COR-L47 (cell line): ENCODE measurements around the gene PBLD.
"Not testable (repeated sequence)": the region's sequence is repeated elsewhere in the genome, so short reads cannot be mapped to it uniquely, and the experiment has no call there.

Experiments
- DNase-seq: peaks from one replicate; lab custom pipeline; 2025; lab: John Stamatoyannopoulos, UW

Gene PBLD

DNA sequence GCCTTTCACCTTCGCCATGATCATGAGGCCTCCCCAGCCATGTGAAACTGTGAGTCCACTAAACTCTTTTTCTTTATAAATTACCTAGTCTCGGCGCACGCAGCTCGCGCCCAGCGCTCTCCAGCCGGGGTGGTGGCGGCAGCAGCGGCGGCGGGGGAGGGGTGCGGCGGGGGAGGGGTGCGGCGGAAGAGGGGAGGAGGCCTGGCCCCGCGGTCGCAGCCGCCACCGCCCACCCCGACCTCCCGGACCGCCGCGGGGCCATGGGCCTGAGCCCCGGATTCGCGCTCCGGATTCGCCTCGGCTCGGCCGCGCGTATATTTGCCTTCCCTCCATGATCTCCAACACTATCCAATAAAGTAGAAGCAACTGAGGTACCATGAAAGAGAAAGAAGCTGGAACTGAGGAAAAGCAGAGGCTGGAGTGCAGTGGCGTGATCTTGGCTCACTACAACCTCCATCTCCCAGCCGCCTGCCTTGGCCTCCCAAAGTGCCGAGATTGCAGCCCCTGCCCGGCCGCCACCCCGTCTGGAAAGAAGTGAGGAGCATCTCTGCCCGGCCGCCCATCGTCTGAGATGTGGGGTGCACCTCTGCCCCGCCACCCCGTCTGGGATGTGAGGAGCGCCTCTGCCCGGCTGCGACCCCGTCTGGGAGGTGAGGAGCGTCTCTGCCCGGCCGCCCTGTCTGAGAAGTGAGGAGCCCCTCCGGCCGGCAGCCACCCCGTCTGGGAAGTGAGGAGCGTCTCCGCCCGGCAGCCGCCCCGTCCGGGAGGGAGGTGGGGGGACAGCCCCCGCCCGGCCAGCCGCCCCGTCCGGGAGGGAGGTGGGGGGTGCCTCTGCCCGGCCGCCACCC lies 53.6 kb downstream of the PBLD start:
- DNase-seq, result not testable (repeated sequence)

DNA sequence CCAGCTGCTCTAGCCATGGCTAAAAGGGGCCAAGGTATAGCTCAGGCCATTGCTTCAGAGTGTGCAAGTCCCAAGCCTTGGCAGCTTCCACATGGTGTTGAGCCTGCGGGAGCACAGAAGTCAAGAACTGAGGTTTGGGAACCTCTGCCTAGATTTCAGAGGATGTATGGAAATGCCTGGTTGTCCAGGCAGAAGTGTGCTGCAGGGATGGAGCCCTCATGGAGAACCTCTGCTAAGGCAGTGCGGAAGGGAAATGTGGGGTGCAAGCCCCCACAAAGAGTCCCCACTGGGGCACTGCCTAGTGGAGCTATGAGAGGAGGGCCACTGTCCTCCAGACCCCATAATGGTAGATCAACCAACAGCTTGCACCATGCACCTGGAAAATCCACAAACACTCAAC lies 54.9 kb downstream of the PBLD start:
- DNase-seq, result not testable (repeated sequence)

DNA sequence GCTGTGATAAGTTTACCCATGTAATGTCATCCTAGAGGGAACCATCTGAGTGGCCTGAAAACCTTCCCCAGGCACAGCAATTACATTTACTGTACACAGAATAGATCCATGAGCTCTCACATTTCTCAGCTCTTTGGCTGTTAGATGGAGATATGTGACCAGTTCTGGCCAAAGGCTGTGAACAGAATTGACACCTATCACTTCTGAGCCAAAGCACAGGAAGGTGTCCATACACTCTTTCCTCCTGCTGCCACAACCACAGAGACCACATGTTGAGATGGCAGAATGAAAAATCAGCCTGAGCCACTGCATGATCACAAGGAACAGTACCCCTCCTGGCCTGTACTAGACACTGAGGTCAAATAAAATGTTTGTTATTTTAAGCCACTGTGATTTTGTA lies 56.5 kb downstream of the PBLD start:
- no peak for DNase-seq

DNA sequence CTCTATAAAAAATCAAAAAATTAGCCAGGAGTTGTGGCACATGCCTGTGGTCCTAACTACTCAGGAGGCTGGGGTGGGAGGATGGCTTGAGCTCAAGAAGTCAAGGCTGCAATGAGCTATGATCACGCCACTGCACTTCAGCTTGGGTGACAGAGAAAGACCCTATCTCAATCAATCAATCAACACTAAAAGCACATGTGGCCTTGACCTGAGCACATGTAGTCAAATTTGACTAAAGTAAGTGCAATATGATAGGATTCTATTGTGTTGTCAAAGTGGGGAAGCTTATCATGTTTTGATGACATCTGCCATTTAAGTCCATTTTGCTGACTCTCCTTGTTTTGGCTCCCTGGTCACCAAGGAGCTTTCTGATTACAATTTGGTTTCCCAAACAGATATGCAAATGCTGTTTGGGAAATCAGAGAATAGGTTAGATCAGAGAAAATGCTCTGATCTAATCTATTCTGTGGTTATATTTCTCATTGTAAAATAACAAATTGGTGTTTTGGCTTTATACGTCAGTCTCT lies 57.1 kb downstream of the PBLD start:
- no peak for DNase-seq

DNA sequence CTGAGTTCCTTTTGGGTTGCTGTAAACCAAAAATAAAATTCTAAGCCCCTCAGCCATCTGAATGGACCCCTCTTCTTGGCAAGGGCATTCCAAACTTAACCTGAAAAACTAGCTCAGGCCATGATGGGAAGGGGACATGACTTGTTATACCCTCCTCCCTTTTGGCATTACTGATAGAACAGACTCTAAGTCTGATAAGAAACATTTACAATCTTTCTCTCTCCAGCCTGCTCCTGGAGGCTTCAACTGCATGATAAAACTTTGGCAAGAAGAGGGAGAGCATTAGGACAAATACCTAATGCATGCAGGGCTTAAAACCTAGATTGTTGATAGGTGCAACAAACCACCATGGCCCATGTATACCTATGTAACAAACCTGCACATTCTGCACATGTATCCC lies 59.9 kb downstream of the PBLD start:
- DNase-seq, result no peak

DNA sequence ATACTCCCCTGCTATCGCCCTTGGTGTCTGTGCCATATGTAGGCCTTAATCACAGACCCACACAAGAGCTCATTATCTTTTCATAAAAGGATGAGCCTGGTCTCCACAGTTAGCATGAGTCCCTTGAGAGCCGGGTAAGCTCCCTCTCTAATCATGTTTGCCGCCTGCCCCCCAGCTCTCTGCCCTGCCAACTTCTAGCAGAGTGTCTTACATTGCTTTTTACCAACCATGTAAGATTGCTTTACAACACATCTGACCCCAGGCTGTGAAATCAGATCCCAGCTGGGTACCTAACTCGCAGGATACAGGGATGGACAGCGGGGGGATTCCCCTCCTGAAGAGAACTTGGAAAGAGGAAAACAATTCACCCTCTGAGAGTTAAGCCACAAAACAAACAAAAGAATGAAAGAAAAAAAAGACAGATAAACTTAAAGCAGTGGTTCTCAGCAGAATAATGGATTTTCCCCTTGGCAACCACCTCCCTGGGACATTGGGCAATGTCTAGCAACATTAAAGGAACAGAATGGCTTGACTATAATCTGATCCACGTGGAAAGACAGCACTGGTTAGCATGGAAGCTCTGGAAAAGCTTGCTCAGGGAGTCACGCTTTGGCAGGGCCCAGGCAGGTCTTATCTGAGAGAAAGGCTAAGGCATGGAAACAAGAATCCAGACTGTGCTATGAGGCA lies 61.4 kb downstream of the PBLD start:
- no peak for DNase-seq

DNA sequence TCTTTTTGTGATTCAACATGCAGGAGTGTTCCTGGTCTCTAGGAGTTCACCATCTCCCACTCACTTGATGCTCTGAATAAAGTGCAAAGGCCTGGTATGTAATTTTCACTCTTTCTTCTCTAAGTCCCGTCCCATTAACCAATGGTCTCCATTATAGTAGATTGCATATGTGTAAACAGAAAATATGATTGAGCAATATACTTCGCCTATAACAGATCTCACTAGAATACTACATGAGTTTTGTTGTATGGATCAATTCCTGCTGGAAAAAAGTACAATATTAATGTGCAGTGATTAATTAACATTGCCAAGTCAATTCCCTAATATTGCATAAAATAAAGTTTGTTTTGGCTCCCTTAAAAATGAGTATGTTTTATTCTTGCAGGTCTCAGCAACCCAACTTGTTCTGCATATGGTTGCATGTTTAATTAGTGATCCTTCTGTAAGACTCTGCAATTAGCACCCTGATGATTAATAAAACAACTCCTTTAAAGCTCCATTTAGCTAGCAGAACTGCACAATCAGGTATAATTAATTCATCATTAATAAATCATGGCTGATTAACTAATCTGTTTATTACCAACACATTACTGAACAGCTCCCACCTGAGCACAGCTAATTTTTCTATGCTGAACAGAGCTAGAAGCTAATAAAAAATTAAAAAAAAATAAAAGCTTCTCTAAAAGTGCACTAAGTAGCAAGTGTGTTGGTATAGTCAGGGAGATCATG lies 63.0 kb downstream of the PBLD start:
- DNase-seq, result no peak

DNA sequence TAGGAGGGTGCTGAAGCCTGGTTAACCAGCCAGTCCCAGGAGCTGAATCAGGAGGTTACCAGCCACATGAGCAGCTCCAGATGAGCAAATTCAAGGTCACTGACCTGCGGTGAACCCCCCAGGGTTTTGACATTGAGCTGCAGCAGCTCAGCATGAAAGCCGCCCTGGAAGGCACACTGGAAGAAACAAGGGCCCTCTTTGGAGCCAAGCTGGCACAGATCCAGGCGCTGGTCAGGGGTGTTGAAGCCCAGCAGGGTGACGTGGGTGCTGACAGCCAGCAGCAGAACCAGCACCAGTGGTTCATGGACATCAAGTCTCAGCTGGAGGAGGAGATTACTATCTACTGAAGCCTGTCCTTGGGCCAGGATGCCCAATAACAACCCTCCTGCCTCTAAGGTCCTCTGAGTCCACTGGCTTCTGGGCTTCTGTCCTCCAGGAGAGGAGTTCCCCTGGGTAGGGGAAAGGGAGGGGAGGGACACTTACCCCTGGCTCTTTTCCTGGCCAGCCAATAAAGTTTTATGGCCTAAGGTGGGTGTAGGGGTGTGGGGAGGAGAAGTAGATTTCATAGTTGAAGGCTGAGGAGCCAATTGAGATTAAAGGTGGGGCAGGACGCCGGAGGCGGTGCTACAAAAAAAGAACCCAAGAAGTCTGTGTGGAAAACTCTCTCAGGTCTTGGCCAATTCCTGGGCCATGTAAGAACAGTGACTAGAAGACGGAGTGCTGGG lies 71.4 kb downstream of the PBLD start:
- no peak for DNase-seq

DNA sequence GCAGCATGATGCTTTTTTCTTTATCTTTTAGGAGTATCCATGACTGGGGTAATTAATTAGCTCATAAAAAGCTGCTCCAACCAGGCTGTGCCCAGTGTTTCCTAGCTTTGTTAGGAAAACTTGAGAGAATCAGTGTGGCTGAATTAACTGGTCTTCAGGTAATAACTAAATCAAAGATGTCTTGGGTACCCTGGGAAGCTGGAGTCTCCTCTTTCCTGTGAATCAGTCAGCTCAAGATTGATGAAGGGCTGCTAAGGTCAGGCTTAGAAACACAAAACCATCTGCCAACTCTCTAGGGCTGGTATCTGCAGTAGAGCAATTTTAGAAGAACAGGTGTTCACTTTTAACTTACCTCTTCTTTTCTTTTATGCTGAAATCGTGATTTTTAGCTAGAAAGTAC lies 79.4 kb downstream of the PBLD start:
- no peak for DNase-seq

DNA sequence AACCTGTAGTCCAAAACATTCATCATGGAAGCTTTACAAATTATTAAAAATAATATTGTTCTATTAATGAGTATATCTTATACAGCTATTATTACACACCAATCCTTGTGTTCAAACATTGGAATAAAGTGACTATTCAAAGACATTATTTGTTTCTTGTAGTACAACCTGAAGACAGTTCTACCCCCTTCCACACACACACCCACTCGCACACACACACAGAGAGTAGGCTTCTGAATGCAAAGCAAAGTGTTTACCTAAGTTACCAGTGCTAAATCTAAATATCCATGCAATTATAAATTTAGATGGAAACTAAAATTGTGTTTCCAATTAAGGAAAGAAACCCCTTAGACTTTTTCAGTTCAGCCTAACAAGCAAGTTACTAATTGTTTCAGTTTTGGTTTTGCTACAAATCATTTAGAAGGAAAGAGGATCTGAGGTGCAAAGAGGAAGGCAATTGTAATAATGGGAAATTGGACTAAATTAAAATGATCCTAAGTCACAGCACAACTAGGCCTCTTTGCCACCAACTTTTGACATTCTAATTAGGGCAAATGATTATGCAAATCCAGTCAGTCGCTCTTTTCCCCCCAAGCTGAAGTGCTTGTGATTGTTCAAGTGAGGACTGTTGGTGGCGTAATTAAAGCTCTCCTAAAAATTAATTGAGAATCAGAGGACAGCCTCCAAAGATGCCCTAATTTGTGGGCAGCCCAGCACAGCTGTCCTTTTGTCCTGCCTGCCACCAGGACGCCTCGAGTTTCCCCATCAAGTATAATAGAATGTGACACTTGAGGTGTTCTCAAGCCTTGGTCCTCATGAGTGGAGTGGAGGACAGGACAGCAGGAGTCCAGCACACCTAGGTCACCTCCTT lies 80.9 kb downstream of the PBLD start:
- DNase-seq, result no peak

DNA sequence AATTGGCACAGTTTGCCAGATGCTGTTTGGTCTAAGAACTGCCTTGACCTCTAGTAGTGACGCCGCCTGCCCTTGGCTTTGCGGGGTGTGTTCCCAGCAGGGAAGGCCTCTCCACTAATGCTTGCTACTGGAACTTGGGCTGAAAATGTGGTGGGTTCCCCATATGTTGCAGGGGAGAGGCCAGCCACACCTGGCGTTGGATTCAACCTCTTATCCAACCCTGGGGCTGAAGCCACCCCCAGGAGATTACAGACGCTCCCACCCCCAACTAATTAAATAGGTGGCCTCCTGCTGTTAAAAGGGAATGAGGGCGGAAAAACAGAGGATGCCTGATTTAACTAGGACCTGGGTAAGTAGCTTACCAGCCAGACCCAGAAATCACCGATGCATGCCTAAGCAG lies 81.6 kb downstream of the PBLD start:
- DNase-seq, result no peak

DNA sequence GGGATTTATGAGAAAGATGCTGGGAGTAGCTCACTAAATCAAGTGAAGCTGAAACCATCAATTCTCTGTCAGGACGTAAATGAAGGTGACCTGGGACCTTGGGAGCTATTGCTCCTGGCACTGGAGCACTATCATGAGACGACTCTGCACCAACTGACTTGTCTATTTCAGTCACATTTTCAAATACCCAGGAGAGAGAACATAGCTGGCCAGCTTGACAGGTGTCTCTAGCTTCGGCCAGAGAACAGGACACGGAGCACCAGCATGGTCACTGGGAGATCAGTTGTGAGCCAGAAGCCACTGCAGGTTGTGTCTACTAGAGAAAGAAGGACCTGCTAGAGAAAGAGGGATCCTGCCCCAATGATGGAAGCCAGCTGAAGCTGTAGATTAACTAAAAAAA lies 83.4 kb downstream of the PBLD start:
- no peak for DNase-seq

DNA sequence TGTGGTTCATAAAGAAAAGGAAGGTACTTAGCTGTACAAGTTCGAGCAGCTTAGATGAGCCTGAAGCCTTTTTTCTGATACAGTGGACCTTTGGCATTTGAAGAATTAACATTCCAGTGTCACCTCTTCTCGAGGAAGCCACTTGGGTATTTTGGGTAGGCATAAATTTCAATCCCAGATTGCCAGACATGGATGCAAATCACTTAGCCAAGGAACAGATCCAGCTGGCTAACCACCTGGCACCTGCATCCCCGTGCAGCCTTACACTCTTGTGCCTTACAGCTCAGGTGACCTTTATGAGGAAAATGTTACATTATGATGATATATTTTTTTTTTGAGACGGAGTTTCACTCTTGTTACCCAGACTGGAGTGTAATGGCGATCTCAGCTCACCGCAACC lies 84.8 kb downstream of the PBLD start:
- DNase-seq, result no peak

DNA sequence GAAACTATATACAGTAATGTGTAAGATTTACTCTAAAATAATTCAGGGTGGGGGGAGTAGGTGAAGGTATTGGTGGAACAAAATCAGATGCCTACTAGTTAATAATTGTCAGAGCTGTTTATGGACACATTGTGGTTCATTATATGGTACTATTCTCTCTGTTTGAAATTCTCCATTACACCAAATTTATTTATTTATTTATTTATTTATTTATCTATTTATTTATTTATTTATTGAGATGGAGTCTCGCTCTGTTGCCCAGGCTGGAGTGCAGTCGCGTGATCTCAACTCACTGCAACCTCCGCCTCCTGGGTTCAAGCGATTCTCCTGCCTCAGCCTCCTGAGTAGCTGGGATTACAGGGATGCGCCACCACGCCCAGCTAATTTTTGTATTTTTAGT lies 86.3 kb downstream of the PBLD start:
- not testable (repeated sequence) for DNase-seq

DNA sequence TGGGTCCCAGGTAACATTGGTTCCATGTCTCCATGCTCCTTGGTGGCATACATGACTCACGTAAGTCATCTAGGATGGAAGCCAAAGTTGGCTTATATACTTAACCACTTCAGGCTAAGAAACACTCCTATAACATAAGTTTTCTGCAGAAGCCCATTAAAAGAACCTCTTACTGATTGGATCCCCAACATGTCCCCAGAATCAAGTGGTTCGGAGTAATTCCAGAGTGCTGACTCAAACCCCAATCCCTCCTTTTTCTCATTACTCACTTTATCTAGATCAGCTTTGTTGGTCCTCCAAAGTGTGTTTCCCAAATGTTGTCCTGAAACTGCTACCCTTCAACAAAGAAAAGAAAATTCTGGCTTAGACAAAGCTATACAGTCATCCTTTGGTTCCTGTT lies 90.7 kb downstream of the PBLD start:
- no peak for DNase-seq

DNA sequence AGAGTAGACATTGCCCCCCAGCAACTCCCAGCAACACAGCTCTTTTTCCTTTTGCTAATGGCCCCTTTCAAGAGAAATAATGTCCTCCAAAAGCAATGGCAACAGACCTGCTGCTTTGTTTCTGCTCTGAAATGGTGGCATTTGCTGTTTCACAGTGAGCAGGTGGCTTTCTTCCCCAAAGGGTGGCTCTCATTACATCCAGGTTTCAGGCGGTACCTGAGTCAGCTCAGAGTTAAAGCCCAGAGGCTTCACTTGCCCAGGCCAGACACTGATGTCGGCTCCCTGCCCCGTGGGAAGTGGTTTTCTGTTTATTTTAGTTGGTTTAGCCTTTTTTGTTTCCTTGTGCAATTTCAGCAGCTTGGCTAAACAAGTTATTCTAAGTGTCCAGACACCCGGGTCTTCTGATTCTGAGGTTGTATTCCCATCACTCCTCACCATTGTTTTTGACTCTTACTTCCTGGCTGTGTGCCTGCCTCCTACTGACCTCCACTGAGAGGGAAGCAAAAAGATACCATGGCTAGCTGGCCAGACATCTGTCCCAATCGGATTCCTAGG lies 93.1 kb downstream of the PBLD start:
- DNase-seq, result no peak

DNA sequence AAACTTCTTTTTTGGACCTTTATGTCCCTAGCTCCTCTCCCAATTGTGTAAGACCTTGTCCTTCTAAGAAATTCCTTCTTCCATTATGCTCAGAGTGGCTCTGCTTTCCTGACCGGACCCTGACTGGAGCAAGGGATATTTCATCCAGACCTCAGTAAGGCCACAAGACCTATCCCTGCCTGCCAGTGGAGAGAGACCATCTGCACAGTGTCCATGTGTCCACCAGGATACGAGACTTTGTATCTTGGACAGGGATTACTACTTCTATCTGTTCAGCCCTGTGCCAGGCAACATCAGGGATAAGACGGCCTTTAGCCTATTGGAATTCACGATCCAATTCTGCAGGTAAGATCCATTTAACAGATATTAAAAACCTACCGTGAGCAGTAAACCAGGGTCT lies 93.7 kb downstream of the PBLD start:
- DNase-seq, result no peak

DNA sequence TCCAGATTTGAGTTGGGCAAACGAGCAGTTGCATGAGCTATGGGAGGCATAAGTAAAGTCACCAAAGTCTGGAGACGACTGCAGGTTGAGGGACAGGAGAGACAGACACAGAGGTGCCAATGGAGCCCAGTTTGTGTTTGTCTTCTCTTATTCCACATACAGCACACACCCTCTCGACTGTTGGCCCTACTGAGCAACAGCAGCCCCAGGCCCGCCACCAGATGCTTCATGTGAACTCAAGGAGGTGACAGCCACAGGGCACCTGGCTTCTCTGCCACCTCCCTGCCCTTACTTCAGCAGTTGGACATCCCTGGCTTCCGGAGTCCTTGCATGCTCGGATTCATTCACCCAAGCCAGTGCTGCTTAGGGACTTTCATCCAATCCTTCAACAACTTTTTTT lies 94.4 kb downstream of the PBLD start:
- no peak for DNase-seq

DNA sequence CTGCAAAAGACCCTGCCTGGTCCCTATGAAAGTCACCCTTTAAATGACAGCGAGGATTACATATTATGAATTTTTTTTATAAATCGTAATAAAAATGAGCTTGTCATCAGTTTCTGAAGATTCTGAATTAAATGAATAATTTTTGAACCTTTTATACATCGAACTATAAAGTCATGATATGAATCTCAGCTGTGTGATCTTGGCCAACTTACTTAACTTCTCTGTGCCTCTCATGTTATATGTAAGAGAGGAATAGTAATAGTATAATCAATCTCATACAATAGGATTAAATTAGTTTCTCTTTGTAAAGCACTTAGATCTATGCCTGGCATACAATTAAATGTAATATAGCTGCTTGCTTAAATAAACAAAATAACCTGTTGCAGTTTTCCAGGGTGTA lies 95.6 kb downstream of the PBLD start:
- DNase-seq, result no peak

DNA sequence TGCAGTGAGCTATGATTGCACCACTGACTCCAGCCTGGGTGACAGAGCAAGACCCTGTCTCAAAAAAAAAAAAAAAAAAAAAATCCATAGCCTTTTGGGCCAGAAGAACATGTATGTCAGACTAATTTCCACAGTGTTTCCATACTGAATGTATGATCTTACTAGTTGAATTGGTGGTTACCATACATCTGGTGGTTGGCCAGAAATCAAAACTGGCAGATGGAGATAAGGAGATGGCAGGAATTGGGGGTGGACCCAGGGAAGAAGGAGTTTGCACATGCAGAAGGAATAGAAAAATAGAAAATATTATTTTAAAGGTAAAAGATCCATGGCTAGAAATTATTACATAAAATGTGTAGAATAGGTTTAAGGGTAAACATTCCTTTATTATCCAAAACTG lies 97.1 kb downstream of the PBLD start:
- DNase-seq, result no peak

DNA sequence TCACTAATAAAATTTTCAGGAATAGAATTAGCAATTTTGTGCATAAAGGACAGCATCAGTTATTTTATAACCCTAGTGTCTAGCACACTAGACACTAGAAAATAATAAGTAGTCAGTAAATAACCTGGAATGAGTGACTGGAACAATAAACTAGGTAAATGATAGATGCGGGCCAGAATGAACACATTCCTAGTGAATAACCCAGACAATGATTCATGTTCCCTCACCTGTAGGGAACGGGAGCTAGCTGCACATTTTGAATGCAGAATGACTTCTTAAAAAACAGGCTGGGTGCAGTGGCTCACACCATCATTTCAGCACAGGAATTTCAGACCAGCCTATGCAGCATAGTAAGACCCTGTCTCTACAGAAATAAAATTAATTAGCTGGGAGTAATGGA lies 97.6 kb downstream of the PBLD start:
- DNase-seq, result no peak
